MM.1S (cell line): Measurements from ENCODE around the gene ATN1.

Experiments used
- DNase-seq: peaks from one replicate; pipeline ENCODE4 v3.0.0-alpha.2; 2015
- H2AFZ ChIP-seq: fragments of 300-600 bp; sonication (generic); 2 replicates; pipeline ENCODE4 v1.6.0; 2016; ENCODE audit warnings: antibody characterized with exemption, low read length
- H3F3A ChIP-seq: fragments of 300-600 bp; sonication (generic); 2 replicates; pipeline ENCODE4 v1.6.1; 2016; ENCODE audit warnings: mild to moderate bottlenecking, antibody characterized with exemption, low read length, moderate library complexity, mixed read lengths; ENCODE audit not compliant: insufficient read depth
- H3K27ac ChIP-seq: fragments of 300-600 bp; sonication (generic); 2 replicates; pipeline ENCODE4 v1.5.1; 2016; ENCODE audit warnings: mild to moderate bottlenecking, low read length
- H3K27me3 ChIP-seq: fragments of 300-600 bp; sonication (generic); replicated peaks from 2 replicates; pipeline ENCODE4 v1.6.0; 2016; ENCODE audit warnings: low read length; ENCODE audit not compliant: insufficient read depth
- H3K36me3 ChIP-seq: fragments of 300-600 bp; sonication (generic); replicated peaks from 2 replicates; pipeline ENCODE4 v1.6.1; 2016; ENCODE audit warnings: mild to moderate bottlenecking, low read length, mixed read lengths; ENCODE audit not compliant: insufficient read depth
- H3K4me1 ChIP-seq: fragments of 300-600 bp; sonication (generic); 2 replicates; pipeline ENCODE4 v1.6.1; 2016; ENCODE audit warnings: low read length, mixed read lengths
- H3K4me2 ChIP-seq: fragments of 300-600 bp; sonication (generic); 2 replicates; pipeline ENCODE4 v1.6.0; 2016; ENCODE audit warnings: low read depth, low read length
- H3K4me3 ChIP-seq: fragments of 300-600 bp; sonication (generic); 2 replicates; pipeline ENCODE4 v1.5.1; 2016; ENCODE audit warnings: low read length, mixed read lengths
- H3K79me2 ChIP-seq: fragments of 300-600 bp; sonication (generic); 2 replicates; pipeline ENCODE4 v1.6.1; 2016; ENCODE audit warnings: mixed run types, low read length, mixed read lengths
- H3K9ac ChIP-seq: fragments of 300-600 bp; sonication (generic); 2 replicates; pipeline ENCODE4 v1.6.1; 2016; ENCODE audit warnings: low read length, mixed read lengths
- H3K9me2 ChIP-seq: fragments of 300-600 bp; sonication (generic); replicated peaks from 2 replicates; pipeline ENCODE4 v1.6.1; 2016; ENCODE audit warnings: mild to moderate bottlenecking, low read length, mixed read lengths; ENCODE audit not compliant: insufficient read depth
- H3K9me3 ChIP-seq: fragments of 300-600 bp; sonication (generic); replicated peaks from 2 replicates; pipeline ENCODE4 v1.6.1; 2016; ENCODE audit warnings: mild to moderate bottlenecking, low read length, mixed read lengths; ENCODE audit not compliant: insufficient read depth
- H4K20me1 ChIP-seq: fragments of 300-600 bp; sonication (generic); 2 replicates; pipeline ENCODE4 v1.6.1; 2016; ENCODE audit warnings: mild to moderate bottlenecking, low read length, moderate library complexity, mixed read lengths; ENCODE audit not compliant: insufficient read depth
- EZH2 ChIP-seq: fragments of 300-600 bp; sonication (generic); optimal IDR thresholded peaks from 2 replicates; pipeline ENCODE3; 2017; ENCODE audit warnings: low read depth, mild to moderate bottlenecking, antibody characterized with exemption, low read length, mixed read lengths
- EZH2phosphoT487 ChIP-seq: fragments of 300-600 bp; sonication (generic); IDR thresholded peaks from 2 replicates; pipeline ENCODE4 v1.6.1; 2018; ENCODE audit warnings: antibody characterized with exemption, low read length
- TF ChIP-seq, protein P1 (sequence below): fragments of 300-600 bp; sonication (generic); IDR thresholded peaks from 2 replicates; pipeline ENCODE4 v1.5.1; 2016; ENCODE audit warnings: antibody characterized with exemption, low read length, mixed read lengths

ATN1 gene

GRCh38 chr12:6979021-6979420 is 51.3 kb downstream of the ATN1 start:
- Histone ChIP-seq H3K27me3 (no peaks in the 10 kb centered on the region), H3K4me3 (no peak overlapping the region), H3K36me3 (0 out of 2 replicates have a peak, but pooled peaks cover 7% of the 10 kb centered on the region), H4K20me1 (no peaks in the 10 kb centered on the region), H3K4me2 (no peak overlapping the region), H3K79me2 (peaks cover 23% of the 10 kb centered on the region), H2AFZ (no peak overlapping the region), H3K9me2 (no peaks in the 10 kb centered on the region), H3F3A (peaks cover 25% of the 10 kb centered on the region), H3K4me1 (peaks cover 30% of the 10 kb centered on the region), H3K27ac (no peak overlapping the region), H3K9me3 (no peaks in the 10 kb centered on the region), H3K9ac (no peak overlapping the region)
- no peak for TF ChIP-seq EZH2phosphoT487
- TF ChIP-seq, protein P1, sequence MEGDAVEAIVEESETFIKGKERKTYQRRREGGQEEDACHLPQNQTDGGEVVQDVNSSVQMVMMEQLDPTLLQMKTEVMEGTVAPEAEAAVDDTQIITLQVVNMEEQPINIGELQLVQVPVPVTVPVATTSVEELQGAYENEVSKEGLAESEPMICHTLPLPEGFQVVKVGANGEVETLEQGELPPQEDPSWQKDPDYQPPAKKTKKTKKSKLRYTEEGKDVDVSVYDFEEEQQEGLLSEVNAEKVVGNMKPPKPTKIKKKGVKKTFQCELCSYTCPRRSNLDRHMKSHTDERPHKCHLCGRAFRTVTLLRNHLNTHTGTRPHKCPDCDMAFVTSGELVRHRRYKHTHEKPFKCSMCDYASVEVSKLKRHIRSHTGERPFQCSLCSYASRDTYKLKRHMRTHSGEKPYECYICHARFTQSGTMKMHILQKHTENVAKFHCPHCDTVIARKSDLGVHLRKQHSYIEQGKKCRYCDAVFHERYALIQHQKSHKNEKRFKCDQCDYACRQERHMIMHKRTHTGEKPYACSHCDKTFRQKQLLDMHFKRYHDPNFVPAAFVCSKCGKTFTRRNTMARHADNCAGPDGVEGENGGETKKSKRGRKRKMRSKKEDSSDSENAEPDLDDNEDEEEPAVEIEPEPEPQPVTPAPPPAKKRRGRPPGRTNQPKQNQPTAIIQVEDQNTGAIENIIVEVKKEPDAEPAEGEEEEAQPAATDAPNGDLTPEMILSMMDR = no peak
- no peak for DNase-seq

GRCh38 chr12:6979453-6979852 is 51.7 kb downstream of the ATN1 start:
- no peak overlapping the region for H3K4me3 ChIP-seq
- no peak for DNase-seq
- no peaks in the 10 kb centered on the region for H3K27me3 ChIP-seq
- H3K9me3 ChIP-seq = no peaks in the 10 kb centered on the region
- no peak overlapping the region for H3K9ac ChIP-seq
- 0 out of 2 replicates have a peak, but pooled peaks cover 7% of the 10 kb centered on the region for H3K36me3 ChIP-seq
- H4K20me1 ChIP-seq = no peaks in the 10 kb centered on the region
- H2AFZ ChIP-seq = no peak overlapping the region
- no peaks in the 10 kb centered on the region for H3K9me2 ChIP-seq
- H3K4me2 ChIP-seq = no peak overlapping the region
- H3K4me1 ChIP-seq = peaks cover 25% of the 10 kb centered on the region
- peaks cover 20% of the 10 kb centered on the region for H3F3A ChIP-seq
- H3K27ac ChIP-seq = no peak overlapping the region
- TF ChIP-seq EZH2 (no peak), EZH2phosphoT487 (no peak)
- TF ChIP-seq, protein P1 = no peak
- H3K79me2 ChIP-seq = peaks cover 18% of the 10 kb centered on the region

DNA sequence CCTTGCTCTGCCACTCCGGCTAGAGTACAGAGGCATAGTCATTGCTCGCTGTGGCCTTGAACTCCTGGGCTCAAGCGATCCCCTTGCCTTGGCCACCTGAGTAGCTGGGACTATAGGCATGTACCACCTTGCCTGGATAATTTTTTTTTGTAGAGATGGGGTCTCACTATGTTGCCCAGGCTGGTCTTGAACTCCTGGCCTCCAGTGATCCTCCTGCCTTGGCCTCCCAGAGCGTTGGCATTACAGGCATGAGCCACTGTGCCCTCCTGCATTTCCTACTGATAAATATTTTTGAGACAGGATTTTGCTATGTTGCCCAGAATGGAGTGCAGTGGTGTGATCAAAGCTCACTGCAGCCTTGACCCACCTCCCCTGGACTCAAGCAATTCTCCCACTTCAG is 52.3 kb downstream of the ATN1 start:
- no peak overlapping the region for H3K4me2 ChIP-seq
- no peak overlapping the region for H3K27ac ChIP-seq
- H3K4me1 ChIP-seq = peaks cover 19% of the 10 kb centered on the region
- H3K9me2 ChIP-seq = no peaks in the 10 kb centered on the region
- H3K4me3 ChIP-seq = no peak overlapping the region
- H3K27me3 ChIP-seq = no peaks in the 10 kb centered on the region
- H3K9me3 ChIP-seq = no peaks in the 10 kb centered on the region
- no peak for TF ChIP-seq EZH2phosphoT487
- TF ChIP-seq, protein P1 = no peak
- no peak for TF ChIP-seq EZH2
- peaks cover 17% of the 10 kb centered on the region for H3K79me2 ChIP-seq
- DNase-seq = no peak
- H2AFZ ChIP-seq = no peak overlapping the region
- 0 out of 2 replicates have a peak, but pooled peaks cover 3% of the 10 kb centered on the region for H3K36me3 ChIP-seq
- peaks cover 14% of the 10 kb centered on the region for H3F3A ChIP-seq
- H3K9ac ChIP-seq = no peak overlapping the region
- H4K20me1 ChIP-seq = no peaks in the 10 kb centered on the region
